ENCODE measurements around the gene RHBDD1.

RHBDD1 gene

DNA sequence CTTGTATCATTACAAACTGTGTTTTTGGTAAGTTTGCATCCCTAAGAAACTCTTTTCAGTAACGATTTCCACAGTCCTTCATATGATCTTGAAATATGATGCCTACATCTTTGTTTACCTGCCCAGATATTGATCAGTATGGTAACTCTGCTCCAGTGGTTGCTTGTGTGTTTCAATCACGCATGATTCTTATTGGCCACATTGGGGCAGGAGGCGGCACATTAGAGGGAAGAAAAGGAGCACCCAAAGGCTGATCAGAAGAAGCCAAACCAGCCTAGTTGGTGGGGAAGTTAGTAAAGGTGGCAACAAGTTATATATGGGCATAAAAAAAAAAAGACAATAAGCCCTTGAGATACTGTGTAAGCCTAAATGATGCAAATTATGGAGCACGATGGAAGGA, 158.9 kb downstream of the RHBDD1 start:
- no peak for DNase-seq

DNA sequence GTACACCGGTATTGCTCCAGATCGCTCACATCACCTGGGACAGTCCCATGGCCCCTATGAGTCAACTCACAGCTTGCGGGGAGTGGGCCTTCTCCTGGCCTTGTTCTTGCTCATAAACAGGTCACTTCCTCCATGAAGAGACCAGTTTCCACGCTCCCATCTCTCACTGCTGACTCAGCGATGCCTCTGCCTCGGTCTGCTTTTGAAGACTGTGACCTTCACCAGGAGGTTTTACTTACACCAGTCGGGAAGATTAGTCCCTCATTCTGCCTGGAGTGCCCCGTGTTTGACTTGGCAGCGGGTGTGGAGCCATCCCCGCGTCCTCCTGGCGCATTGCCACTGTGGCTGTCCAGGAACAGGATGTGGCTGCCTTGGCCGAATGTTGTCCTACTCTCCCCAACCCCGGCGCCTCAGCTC, 159.8 kb downstream of the RHBDD1 start:
- peak; percentile 63 for DNase-seq

DNA sequence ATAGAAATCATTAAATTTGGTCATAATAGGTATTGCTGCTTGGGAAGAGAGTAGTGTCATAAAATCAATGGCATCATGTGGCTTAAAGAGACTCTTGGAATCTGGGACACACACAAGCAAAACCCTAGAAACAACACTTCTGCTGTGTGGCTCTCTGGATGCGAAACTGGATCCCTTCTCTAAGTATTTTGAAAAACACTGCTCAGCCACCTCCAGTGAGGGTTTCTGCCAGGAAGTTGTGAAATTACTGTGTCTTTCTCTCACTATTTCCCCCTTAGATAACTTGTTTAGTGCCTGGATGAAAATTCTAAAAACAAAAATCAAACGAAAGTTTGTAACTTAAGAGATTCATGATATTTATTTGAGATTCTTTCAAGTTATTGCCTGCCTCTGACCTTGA, 163.8 kb downstream of the RHBDD1 start:
- no peak for DNase-seq

DNA sequence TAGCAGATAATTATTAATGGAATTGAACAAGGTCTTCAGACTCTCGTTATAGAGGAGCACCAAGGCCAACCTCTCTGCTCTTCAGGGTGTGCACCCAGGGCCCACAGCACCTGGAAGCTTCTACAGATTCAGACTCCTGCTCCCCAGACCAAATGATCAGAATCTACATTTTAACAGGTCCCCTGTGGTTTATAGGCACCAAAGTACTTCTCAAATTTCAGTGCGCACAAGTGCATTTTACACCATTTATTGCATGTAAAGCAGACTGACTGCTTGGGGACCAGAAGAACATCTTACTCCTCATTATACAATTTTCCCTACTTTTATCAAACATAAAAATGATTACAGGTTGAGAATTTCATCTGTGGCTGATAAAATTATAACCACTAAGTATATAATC, 164.3 kb downstream of the RHBDD1 start:
- no peak for DNase-seq

DNA sequence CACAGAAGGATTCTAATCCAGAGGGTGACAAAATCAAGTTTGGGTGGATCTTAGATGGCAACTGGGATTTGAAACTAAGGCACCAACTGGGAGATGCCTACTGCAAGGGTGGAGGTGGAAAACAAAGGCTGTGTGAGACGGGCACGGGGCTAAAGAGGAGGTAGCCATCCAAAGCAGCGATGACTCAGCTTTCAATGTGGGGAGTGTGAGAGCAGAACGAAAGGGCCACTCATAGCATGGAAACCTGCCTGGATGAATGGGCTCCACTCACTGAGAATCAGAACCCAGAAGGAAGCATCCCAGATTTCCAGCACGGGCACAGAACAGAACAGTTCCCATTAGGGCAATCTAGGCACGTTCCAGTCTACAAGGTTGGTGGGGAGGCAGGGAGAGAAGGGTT, 168.6 kb downstream of the RHBDD1 start:
- DNase-seq: no peak

DNA sequence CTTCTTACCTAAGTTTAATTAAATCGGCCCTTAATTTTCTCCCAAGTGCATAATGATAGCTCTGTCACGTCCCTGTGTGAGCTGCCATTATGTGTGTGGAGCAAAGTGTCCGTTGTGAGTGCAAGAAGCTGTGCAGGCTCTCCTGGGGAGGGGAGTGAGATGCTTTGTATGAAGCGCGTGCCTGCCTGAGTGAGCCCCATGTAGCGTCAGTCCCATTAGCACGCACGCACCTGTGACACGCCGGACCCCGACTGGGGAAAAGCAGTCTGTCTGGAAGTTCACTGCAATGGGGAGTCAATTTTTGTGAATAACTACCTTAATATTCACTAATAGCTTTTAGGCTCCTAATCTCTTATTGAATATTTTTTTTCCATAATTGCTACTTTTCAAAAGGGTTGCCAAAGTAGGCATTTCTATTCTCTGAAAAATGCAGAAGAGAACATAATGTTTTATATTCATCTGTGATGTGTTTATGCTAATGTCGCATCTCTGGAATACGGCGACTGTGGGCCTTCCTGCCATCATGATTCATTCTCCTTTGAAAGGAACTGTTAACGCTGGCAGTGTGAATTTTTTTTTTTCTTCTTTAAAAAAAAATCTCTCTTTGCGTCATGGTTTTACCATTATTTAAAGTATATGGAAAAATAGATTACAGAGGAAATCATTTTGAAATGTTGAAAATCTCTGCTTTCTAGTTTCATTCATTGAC, 170.5 kb downstream of the RHBDD1 start:
- no peak for DNase-seq

DNA sequence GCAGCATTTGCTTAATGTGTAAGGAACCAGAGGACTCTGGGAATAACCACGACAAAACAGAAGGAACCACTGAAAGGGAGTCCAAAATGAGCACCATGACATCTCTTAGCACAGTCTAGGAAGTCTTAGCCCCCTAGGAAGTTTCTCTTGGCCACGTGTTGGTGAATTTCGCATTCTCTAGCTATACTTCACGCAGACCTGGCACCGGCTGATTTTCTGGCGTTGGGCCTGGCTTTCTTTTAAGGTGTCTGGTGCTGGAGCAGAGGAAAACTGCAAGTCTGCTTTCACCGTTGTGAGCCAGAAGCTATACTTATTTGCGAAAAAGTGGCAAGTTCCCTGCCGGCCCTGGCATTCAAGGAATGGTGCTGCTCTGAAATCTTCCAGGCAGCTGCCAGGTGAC, 171.3 kb downstream of the RHBDD1 start:
- DNase-seq: no peak

DNA sequence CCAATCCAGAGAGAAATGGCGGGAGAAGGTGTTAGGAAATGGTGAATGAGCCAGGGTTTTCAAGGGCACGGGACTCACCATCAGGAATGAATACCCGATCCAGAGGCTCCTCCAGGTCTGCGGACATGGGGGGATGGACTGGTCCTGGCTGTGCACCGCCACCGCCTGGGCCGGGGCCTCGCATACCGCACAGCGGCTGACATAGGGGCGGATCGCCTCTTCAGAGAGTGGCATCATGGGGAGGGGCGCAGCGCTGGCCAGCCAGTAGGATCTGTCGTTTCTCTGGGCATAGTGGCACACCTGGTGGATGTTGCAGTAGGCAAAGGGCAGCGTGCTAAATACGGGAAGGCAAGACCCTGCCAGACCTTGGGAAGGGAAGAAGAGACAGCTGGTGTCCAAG, 172.1 kb downstream of the RHBDD1 start:
- DNase-seq: no peak

DNA sequence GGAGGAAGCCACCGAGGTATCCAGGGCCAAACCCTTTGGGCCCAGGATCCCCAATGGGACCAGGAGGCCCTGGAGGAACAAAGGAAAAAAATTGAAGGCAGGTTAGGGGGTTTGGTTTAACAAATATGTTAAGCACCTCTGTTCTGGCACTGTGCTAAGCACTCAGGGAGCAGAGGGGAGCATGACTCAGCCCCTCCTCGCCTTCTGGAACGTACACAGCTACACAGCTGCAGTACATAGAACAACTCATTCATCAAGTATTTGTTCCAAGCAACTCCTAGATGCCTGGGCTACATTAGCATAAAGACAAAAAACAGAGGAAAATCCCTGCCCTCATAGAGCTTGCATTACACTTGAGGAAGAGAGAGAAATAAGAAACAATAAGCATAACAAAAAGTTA, 174.6 kb downstream of the RHBDD1 start:
- peak; percentile 16 for DNase-seq

DNA sequence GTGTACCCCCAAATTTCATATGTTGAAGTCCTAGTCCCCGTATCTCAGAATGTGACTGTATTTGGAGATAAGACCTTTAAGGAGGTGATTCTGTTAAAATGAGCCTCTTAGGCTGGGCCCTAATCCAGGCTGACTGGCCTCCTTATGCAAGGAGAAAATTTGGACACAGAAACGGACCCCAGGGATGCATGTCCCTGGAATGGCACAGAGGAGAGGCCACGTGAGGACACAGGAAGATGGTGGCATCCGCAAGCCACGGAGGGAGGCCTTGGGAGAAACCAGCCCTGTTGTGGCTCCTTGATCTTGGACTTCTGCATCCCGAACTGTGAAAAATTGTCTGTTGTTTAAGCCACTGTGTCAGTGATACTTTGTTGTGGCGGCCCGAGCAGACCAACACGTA, 177.5 kb downstream of the RHBDD1 start:
- no peak for DNase-seq

DNA sequence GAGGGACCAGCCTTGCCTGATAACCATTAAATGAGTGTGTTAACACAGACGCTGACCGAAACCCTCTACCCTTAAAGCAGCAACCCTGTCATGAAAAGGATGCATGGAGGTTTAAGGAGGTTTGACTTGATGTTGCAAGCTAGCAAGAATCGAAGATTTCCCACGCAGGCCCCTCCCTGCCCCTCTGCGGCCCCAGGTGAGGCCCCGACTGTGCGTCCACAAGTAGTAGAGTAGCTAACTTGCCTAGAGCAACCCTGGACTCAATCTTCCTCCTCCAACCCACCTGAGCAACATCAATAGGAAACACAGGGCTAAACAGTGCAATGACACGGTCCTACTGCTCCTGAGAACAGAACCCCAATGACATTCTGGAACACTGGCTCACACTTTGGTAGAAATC, 178.0 kb downstream of the RHBDD1 start:
- no peak for DNase-seq

DNA sequence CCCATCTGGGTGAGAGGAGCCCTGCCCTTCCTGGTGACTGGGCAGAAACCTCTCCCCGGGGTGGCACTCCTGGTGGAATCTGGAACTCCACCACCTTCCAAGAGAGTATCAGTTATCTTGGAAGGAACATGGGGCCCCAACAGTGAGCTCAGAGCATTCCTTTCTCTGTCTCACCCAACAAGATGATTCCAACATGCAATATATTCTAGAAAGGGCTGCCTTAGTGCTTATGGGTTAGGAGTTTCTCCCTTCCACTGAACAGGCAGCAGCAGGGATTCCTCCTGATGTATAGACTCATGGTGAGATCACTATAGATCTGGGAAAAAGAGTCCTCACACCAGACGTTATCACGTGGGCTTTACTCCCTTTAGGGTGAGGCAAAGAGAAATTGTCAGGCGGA, 181.0 kb downstream of the RHBDD1 start:
- DNase-seq: peak; percentile 47

DNA sequence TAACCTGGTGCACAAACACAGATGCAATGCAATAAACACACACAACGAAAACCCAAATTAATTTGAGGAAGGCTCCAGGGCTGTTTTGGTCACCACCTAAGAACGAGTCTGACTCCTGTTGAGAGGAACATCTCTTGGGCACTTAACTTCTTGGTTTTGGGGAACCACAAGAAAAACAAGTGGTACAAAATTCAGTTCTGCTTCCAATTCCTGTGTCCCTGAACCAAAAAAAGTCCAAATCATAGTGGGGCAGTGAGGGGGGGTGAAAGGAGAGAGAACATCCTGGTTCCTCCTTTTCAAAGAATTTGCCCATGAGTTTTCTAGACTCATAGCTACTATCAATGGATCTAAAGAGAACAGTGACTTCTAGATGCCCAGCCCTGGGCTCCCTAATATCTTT, 184.6 kb downstream of the RHBDD1 start:
- no peak for DNase-seq

DNA sequence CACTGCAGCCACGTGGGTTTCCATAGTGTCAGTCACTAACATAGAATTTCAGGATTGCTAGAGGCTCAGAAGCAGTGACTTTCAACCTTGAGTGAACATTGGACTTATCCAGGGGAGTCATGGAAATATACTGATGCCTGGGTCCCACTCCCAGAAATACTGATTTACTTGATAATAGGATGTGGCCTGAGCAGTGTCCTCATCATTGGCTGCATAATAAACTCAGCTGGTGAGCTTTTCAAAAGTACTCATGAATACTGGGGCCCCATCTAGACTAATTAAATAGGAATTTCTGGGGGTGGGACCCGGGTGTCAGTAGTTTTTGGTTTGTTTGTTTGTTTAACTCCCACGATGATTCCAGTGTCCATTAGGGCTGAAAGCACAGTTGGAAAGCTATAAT, 186.8 kb downstream of the RHBDD1 start:
- no peak for DNase-seq

DNA sequence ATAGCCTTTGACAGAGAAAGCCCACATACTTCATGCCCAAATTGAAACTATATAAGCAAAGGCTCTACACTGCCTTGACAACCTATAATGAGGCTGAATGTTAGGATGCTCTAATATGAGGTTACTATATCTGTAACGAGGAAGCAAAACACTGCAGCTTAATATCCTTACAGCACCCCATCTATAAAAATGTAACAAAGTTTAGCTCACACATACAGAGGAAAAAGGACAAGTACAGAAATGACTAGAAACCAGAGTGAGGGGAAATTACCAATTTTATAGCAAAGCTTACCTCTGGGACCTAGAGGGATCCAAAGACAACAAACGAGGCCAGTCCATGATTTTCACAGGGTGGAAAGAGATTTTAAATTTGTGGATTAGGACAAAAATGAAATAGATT, 189.7 kb downstream of the RHBDD1 start:
- no peak for DNase-seq

DNA sequence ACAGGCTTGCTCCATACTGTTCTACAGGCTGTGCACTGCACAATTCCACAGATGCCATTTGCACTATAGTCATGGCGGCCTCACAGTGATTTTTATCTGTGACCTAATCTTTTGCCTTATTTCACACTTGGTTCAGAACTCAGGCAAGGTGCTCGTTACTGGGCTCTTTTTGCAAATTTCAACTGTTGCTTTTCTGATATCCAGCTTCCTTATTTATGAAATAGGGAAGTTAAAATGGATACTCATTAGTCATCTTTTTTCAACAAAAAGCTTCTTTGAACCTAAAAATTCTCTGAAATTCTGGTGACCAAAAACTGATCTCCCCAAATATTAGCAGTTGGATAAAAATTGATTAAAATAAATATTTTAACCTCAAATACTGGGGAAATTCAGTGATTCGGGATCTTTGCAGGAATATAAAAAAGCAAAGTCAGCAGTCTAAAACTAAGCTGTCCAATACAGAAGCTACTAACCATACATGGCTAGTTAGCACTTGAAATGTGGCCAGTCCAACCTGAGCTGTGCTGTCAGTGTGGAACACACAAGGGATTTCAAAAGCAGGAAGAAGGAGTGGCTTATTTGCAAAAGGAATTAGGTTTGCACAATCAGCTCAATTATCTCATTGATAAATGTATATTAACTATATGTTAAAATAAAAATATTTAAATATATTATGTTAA, 193.7 kb downstream of the RHBDD1 start:
- DNase-seq: no peak

DNA sequence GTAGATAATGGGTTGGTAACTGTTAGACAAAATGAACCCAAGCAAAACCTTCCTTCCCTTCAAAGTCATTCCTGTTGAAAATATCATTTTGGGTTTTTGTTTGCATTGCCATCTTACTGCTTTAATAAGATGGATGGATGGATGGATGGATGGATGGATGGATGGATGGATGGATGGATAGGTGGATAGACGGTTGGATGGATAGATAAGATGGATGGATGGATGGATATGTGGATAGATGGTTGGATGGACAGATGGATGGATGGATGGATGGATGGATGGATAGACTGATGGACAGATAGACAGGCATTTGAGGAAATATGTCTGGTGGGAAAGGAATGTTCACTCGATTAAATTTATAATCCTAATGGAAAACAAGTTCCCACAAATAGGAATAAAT, 194.9 kb downstream of the RHBDD1 start:
- no peak for DNase-seq

DNA sequence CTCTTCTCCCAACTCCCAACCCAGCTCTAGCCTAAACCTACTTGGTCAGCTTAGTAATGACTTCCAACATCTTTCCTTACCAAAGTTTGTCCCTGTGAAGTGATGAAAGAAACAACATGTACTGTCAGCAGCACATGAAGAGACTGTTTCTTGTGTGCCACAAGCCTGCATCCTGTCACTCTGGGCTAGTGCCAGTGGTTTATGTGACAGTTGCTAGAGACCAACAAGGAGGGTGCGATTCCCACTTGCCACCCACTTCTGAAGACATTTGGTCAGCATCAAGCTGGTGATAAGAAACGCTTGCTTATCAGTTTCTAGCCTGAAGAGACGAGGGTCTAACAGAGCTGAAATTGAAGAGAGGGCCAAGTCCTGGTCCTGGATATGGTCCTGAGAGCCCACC, 195.5 kb downstream of the RHBDD1 start:
- no peak for DNase-seq

DNA sequence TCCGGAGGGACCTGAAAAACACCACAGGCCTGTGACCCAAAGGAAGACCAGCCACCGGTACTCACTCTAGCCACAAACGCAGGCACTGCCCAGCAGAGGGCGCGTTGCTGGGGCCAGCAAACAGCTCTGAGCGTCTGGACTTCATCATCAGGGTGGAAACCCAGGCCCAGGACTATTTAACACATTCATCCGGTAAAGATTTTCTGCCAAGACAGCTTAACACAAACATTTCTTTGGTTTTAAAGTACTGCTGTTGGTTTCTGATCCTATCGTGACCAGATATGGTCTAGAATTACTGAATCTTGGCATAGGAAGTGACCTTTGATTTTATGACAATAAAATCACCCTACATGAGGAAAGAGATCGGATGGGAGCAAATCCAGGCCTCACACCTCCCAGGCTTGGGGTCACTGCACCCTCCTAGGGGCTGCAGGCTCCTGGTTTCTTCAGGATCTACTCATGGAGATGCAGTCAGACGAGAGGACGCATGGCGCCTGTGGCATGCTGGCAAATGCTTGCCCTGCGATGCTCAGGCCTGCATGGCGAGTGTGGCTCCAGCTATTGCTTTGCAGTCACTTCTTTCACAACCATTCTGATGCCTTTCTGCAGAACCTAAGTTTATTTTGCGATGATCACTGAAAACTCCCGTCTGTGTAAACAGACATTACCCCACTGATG, 197.8 kb downstream of the RHBDD1 start:
- peak; percentile 19 for DNase-seq

DNA sequence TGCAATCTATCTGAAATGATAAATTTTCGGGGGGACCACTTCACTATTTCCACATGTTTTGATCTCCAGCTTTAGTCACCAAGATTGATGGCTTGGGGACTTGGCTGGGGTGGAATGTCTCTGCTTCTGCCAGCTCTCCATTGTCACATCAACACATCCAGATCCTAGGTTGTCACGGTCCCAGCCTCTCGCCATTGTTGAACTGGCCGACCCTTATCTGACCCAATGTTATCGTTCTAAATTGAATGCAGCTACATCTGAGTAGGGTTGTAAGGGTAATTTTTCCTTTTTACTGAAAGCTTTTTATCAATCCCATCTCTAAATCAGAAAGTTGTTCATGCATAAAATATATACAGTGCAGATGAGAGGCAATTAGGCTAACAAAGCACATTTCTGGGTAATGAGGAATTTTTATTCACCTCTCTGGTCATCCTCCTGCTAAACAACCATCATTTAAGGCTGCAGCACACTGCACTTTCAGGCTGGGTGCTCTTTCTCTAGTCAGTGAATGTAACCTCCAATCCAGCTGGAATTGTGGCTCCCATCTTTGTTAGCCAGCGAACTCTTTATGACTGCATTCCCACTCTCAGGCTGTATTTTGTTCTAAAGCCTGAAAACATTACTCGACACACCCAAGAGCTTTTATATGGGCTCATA, 200.0 kb downstream of the RHBDD1 start:
- DNase-seq: no peak

DNA sequence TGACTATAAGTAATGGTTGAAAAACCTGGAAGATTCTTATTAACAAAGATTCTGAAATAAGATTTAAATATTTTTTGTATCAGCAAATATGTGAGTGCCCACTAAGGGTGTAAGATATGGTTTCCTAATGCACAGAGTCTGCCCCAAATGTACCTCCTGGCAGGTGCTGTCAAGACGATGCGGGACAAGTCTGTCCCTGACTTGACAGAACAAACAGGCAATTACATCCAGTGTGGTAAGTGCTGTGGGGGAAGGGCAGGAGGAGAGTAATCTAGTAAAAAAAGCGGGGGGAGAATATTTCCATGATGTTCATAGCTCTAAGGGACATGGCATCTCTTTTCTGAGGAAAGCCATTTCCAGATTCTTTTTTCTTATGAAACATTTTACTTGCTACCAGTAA, 200.7 kb downstream of the RHBDD1 start:
- DNase-seq: no peak

DNA sequence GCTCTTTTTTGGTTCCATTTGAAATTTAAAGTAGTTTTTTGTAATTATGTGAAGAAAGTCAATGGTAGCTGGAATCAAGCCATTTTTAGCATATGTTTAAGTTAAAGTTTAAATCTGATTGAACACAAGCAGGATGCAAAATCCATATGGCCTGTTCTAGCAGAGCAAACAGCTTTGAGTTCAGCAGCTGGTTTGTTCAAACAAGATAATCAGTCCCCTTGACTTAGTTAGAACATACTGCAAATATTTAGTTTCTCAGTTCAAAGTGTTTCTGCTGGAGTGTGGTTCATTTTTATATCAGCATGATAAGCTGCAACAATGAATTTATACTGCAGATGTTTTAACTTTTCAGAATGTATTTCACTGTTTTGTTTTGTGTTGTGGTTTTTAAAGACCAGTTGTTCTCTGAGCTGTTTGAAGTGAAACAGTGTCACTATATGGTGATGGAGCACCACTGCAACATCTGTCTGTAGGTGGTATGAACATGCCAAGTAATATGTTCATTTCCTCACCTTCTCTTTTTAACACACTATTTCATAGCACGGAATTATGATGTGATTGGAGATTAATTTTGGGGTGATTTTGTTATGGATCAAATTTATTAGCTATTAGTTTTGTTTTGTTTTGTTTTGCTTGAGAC, 202.8 kb downstream of the RHBDD1 start:
- DNase-seq: no peak

DNA sequence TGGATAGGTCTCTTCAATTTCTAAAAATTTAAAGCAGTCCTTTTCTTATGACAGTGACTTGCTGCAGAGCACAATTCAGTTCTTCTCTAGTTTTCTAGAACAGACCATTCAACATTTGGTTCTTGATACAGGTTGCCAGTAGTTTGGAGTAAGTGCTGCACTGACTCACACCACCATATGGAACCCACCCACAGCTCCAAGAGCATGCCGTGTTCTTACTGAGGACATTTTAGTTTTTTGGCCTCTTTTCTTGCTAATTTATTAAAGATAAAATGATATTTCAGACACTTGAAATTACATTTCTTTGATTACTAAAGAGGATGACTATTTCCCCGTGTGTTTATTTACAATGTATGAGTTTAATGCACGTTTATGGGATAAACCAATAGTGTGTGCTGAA, 208.1 kb downstream of the RHBDD1 start:
- DNase-seq: no peak
